ENCODE results near the gene CBLN3. TPM values are rescaled to one million over a fixed set of nuclear protein-coding genes. Genes with fewer than 3 reads are reported as not detected.

CBLN3 gene
- total and polyA plus RNA-seq, 2 of the 4 experiments (the other 2 are of a cell fraction), result 0.72 to 4.5 TPM

GRCh38 chr14:24431569-24432258 is 2.2 kb upstream of the CBLN3 start:
- in situ Hi-C loops (cut with MboI; ENCODE audit: low sequenced_read_pairs) (loop anchor here (10.0 to 25.0 kb wide), 4 partner anchors 67 to 1119 kb away; partner anchors contain the start of genes BCL2L2, FITM1, GMPR2 and NEDD8), dilution Hi-C loops (cut with HindIII; ENCODE audit: low sequenced_read_pairs, unreplicated experiment) (no loop called here), intact Hi-C loops (cut with micrococcal nuclease) (loop anchor here (1.0 to 10.0 kb wide), 4 partner anchors 66 to 217 kb away; partner anchors contain the start of genes CHMP4A, MDP1 and TINF2)
- Histone ChIP-seq H4K91ac (ENCODE audit: insufficient read depth, low read depth, low read length) (no peak overlapping the region), H3K36me3 (ENCODE audit: control insufficient read depth, insufficient read depth, low read length) (peaks cover 27% of the 10 kb centered on the region), H3K9me1 (ENCODE audit: insufficient read depth, low read length) (peaks cover 5% of the 10 kb centered on the region), H3K4me3 (ENCODE audit: insufficient read depth, low read depth, low read length) (no peak overlapping the region; the same call in 1 of the 2 replicates), H2AK5ac (ENCODE audit: low read depth, low read length) (peak overlapping the region; percentile 100; the same call in 1 of the 2 replicates), H2AK9ac (replicated peaks; ENCODE audit: low read depth, low read length, poor library complexity) (peak overlapping the region; percentile 100), H3K27me3 (ENCODE audit: control insufficient read depth, insufficient read depth, low read length) (no peaks in the 10 kb centered on the region), H3K4ac (ENCODE audit: low read depth, low read length) (peak overlapping the region; percentile 99), H2BK5ac (ENCODE audit: low read depth, low read length, poor library complexity, severe bottlenecking) (peak overlapping the region; percentile 11), H3K9ac (ENCODE audit: low read depth, low read length) (peak overlapping the region; percentile 98; the same call in 1 of the 2 replicates), H3K14ac (replicated peaks; ENCODE audit: low read depth, low read length) (peak overlapping the region; percentile 46; the same call in 1 of the 2 replicates), H2BK20ac (ENCODE audit: low read depth, low read length) (no peak overlapping the region), H2BK120ac (ENCODE audit: low read depth, low read length) (no peak overlapping the region), H3K79me1 (ENCODE audit: low read depth in 1 of 2, low read length in 2 of 2) (peaks cover 22 to 46% of the 10 kb centered on the region in 2 experiments), H4K20me1 (ENCODE audit: insufficient read depth, low read length) (peaks cover 27% of the 10 kb centered on the region), H4K8ac (ENCODE audit: low read depth in 2 of 2, low read length in 2 of 2) (peak overlapping the region in 1 of 2 experiments; percentile 3; a peak in 1 of 4 replicates), H3K4me2 (ENCODE audit: low read depth, low read length) (peak overlapping the region; percentile 91), H2BK15ac (ENCODE audit: low read depth, low read length) (no peak overlapping the region), H3K4me1 (ENCODE audit: control insufficient read depth, insufficient read depth, low read length) (peaks cover 18% of the 10 kb centered on the region; the same call in 1 of the 2 replicates), H3K56ac (ENCODE audit: extremely low read depth, insufficient read depth, low read length) (no peak overlapping the region), H3K18ac (ENCODE audit: low read depth, low read length) (no peak overlapping the region), H3K23ac (ENCODE audit: low read depth, low read length) (0 out of 2 replicates have a peak overlapping the region, but pooled peaks have one; percentile 90), H3K9me3 (ENCODE audit: control insufficient read depth, insufficient read depth, low read length) (no peaks in the 10 kb centered on the region), H2AFZ (replicated peaks; ENCODE audit: low read length, poor library complexity) (peak overlapping the region; percentile 70), H3K27ac (ENCODE audit: insufficient read depth, low read length) (peak overlapping the region; percentile 91; the same call in 1 of the 2 replicates), H4K5ac (ENCODE audit: low read depth, low read length) (no peak overlapping the region)
- ChIA-PET POLR2A (ENCODE audit: unreplicated experiment) (interaction anchor here (0.6 to 0.9 kb wide), 3 partner anchors 33 to 105 kb away, joined by 3 to 6 read pairs (median 3); partner anchors contain the start of gene NYNRIN), CTCF (interaction anchor here (0.5 to 3.3 kb wide), 21 partner anchors 10 to 1309 kb away, joined by 3 to 63 read pairs (median 4); partner anchors contain the start of genes ADCY4, CIDEB and NYNRIN)
- DNase-seq, result peak; percentile 91
- ATAC-seq (ENCODE audit: low read depth), result peak; percentile 63
- BruUV-seq (replicated peaks), result no TSS peak
- 60% methylated on average over 12 of the region's 15 CpGs; no CpG with 5 or more reads in 1 of the 2 experiments for WGBS, 2 experiments (ENCODE audit: extremely low coverage in 2 of 2, insufficient read length in 1 of 2)
- TF ChIP-seq RAD21 (IDR thresholded peaks at IDR 0.05; ENCODE audit: low read length) (peak; percentile 96), MAZ (IDR thresholded peaks at IDR 0.05; ENCODE audit: borderline replicate concordance, low read depth, low read length) (peak; percentile 93), RCOR1 (IDR thresholded peaks at IDR 0.05; ENCODE audit: insufficient replicate concordance, low read length) (peak; percentile 32), FOS (IDR thresholded peaks at IDR 0.05; ENCODE audit: low read depth, low read length) (no peak), POLR2A (IDR thresholded peaks at IDR 0.05; ENCODE audit: low read depth, low read length) (0 out of 2 replicates have a peak, but pooled peaks have one; percentile 52), CEBPB (IDR thresholded peaks at IDR 0.05; ENCODE audit: low read depth, low read length) (no peak), MXI1 (IDR thresholded peaks at IDR 0.05; ENCODE audit: borderline replicate concordance, low read depth, low read length) (peak; percentile 62; the same call in 1 of the 2 replicates), USF2 (IDR thresholded peaks at IDR 0.05; ENCODE audit: low read depth, low read length) (peak; percentile 22; the same call in 1 of the 2 replicates), MAFK (IDR thresholded peaks at IDR 0.05; ENCODE audit: low read depth, low read length) (peak; percentile 13; the same call in 1 of the 2 replicates), CHD1 (IDR thresholded peaks at IDR 0.05; ENCODE audit: low read depth, low read length) (no peak), BHLHE40 (IDR thresholded peaks at IDR 0.05; ENCODE audit: low read depth, low read length) (peak; percentile 6; the same call in 1 of the 2 replicates), SMC3 (IDR thresholded peaks at IDR 0.05; ENCODE audit: low read depth, low read length) (peak; percentile 86), ELK1 (IDR thresholded peaks at IDR 0.05; ENCODE audit: borderline replicate concordance, low read depth, low read length) (no peak), NFE2L2 (IDR thresholded peaks at IDR 0.05; ENCODE audit: low read depth, low read length) (no peak)

Data from IMR-90 (cell line).